NCI-H748 (cell line): Measurements from ENCODE around the gene STEAP1.
A peak's percentile ranks its signal among the peaks of the same experiment; 100 is the strongest.

Experiments
- DNase-seq: peaks from one replicate; lab custom pipeline; 2025; ENCODE audit not compliant: unreplicated experiment; lab: John Stamatoyannopoulos, UW

Gene STEAP1

DNA sequence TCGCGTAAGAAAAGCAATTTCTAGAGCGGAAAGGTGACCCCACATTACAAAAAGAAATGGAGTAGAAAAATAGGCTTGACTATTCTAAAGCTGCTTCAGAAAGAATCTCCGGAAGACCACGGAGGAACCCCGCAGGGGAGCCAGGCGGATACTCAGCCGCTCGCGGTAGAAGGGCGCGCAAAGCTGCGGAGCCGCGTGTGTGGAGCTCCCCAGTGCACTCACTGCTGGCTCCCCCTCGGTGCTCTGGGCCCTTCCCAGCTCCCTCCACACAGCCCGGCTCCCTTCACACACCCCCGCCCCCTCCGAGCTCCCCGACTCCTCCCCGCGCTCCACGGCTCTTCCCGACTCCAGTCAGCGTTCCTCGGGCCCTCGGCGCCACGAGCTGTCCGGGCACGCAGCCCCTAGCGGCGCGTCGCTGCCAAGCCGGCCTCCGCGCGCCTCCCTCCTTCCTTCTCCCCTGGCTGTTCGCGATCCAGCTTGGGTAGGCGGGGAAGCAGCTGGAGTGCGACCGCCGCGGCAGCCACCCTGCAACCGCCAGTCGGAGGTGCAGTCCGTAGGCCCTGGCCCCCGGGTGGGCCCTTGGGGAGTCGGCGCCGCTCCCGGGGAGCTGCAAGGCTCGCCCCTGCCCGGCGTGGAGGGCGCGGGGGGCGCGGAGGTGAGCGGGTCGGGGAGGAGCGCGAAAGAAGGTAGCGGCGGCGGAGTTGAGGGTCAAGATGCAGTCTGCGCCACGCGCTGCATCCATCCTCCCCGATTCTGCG lies 57.3 kb downstream of the STEAP1 start, which contains the start of gene STEAP2:
Gene STEAP2, plus strand, starts transcription at position 350 of the 758 bp plus-strand sequence. CDS start 13,343 bp downstream, outside the sequence.
- peak; percentile 88 for DNase-seq

DNA sequence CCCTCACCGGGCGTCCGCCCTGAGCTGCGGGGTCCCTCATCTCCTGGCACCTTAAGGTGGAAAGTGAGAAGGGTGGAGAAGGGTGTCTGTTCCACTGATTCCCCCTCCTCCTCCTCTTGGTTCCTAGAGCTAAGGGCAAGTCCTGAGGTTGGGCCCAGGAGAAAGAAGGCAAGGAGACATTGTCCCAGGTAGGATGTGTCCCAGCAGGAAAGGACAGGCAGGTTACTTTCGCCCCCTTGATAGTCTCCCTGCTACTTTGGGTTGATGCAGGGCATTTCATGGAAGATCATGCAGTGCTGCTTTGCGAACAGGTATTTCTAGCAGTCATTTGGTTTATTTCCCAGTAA lies 57.9 kb downstream of the STEAP1 start:
- DNase-seq, result no peak

- no peak for DNase-seq
Observed at GRCh38 chr7:90213521-90213920, 59.3 kb downstream of the STEAP1 start.
